ENCODE results near the gene LRMDA.

Gene LRMDA

DNA sequence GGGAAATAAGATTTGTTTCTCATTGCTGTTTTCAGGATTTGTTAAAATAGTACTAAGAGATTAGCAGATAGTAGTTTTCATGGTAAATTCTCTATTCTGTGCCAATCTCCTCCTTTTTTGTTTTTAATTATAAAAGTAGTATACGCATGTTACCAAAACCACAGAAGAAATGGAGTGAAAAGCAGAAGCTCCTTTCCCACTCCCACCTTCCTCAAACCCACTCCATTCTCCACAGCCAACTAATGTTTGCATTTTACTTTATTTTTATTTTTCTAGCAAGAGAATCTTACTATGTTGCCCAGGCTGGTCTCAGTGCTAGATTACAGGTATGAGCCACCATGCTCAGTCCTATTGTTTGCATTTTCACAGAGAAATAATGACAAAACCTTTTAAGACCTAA, 4.5 kb upstream of the LRMDA start:
- no peak overlapping the region for H3K27ac ChIP-seq (ENCODE audit: low read length)
- H3K27me3 ChIP-seq (ENCODE audit: insufficient read depth, low read length, poor library complexity), result peaks cover 5% of the 10 kb centered on the region
- no peaks in the 10 kb centered on the region for H3K36me3 ChIP-seq (ENCODE audit: insufficient read depth, low read length)
- H3K9me3 ChIP-seq (ENCODE audit: insufficient read depth, low read length, severe bottlenecking), result no peaks in the 10 kb centered on the region
- no peak overlapping the region for H3K4me2 ChIP-seq (ENCODE audit: insufficient read depth, low read length)
- no peaks in the 10 kb centered on the region for H4K20me1 ChIP-seq (ENCODE audit: insufficient read depth, low read length)
- no peak overlapping the region for H3K4me3 ChIP-seq (ENCODE audit: low read depth in 1 of 2, low read length in 2 of 2)
- no peak overlapping the region for H2AFZ ChIP-seq (ENCODE audit: low read depth, low read length)
- H3K79me2 ChIP-seq (ENCODE audit: insufficient read depth, low read length), result no peaks in the 10 kb centered on the region
- no peak overlapping the region for H3K9ac ChIP-seq (ENCODE audit: low read depth, low read length)
- DNase-seq, result no peak
- TF ChIP-seq EZH2 (IDR thresholded peaks at IDR 0.05; ENCODE audit: borderline replicate concordance, low read depth, low read length, severe bottlenecking), result no peak
- TF ChIP-seq CTCF (IDR thresholded peaks at IDR 0.05; ENCODE audit: borderline replicate concordance, extremely low read depth, low read length, poor library complexity, severe bottlenecking), result no peak
- H3K4me1 ChIP-seq (ENCODE audit: insufficient read depth, low read length), result no peaks in the 10 kb centered on the region
- no peak for ATAC-seq (ENCODE audit: insufficient read depth, low read depth)

DNA sequence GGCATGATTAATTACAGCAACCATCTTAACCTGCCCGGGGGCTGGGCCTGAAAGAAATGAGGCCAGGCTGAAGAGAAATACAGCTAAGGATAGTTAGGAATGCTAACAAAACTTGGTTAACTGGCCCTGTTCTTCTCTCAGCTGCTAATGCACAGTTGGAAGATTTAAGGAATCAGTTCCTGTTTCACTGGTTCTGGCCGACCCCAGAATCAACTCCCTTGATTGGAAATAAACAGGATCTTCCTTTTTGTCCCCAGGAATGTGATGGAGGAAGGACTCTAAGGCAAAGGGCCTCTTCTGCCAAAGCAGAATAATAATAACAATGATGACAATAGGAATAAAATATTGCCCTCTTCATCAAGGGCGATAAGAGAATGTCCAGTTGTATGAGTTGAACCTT, 3.5 kb upstream of the LRMDA start:
- ATAC-seq (ENCODE audit: insufficient read depth, low read depth) (no peak), DNase-seq (no peak)
- no peaks in the 10 kb centered on the region for H3K9me3 ChIP-seq (ENCODE audit: insufficient read depth, low read length, severe bottlenecking)
- H3K9ac ChIP-seq (ENCODE audit: low read depth, low read length), result no peak overlapping the region
- no peak overlapping the region for H2AFZ ChIP-seq (ENCODE audit: low read depth, low read length)
- H3K4me2 ChIP-seq (ENCODE audit: insufficient read depth, low read length), result no peak overlapping the region
- TF ChIP-seq CTCF (IDR thresholded peaks at IDR 0.05; ENCODE audit: borderline replicate concordance, extremely low read depth, low read length, poor library complexity, severe bottlenecking), result no peak
- no peak for TF ChIP-seq EZH2 (IDR thresholded peaks at IDR 0.05; ENCODE audit: borderline replicate concordance, low read depth, low read length, severe bottlenecking)
- no peak overlapping the region for H3K4me3 ChIP-seq (ENCODE audit: low read depth in 1 of 2, low read length in 2 of 2)
- no peaks in the 10 kb centered on the region for H4K20me1 ChIP-seq (ENCODE audit: insufficient read depth, low read length)
- H3K4me1 ChIP-seq (ENCODE audit: insufficient read depth, low read length), result no peaks in the 10 kb centered on the region
- H3K79me2 ChIP-seq (ENCODE audit: insufficient read depth, low read length), result no peaks in the 10 kb centered on the region
- H3K27ac ChIP-seq (ENCODE audit: low read length), result no peak overlapping the region
- H3K27me3 ChIP-seq (ENCODE audit: insufficient read depth, low read length, poor library complexity), result peaks cover 5% of the 10 kb centered on the region
- H3K36me3 ChIP-seq (ENCODE audit: insufficient read depth, low read length), result no peaks in the 10 kb centered on the region

GRCh38 chr10:75428434-75429158, 2.8 kb upstream of the LRMDA start:
- no peaks in the 10 kb centered on the region for H3K79me2 ChIP-seq (ENCODE audit: insufficient read depth, low read length)
- no peak overlapping the region for H3K4me2 ChIP-seq (ENCODE audit: insufficient read depth, low read length)
- no peaks in the 10 kb centered on the region for H4K20me1 ChIP-seq (ENCODE audit: insufficient read depth, low read length)
- TF ChIP-seq CTCF (IDR thresholded peaks at IDR 0.05; ENCODE audit: borderline replicate concordance, extremely low read depth, low read length, poor library complexity, severe bottlenecking) (no peak), EZH2 (IDR thresholded peaks at IDR 0.05; ENCODE audit: borderline replicate concordance, low read depth, low read length, severe bottlenecking) (no peak)
- H3K4me3 ChIP-seq (ENCODE audit: low read depth in 1 of 2, low read length in 2 of 2), result no peak overlapping the region
- peaks cover 5% of the 10 kb centered on the region for H3K27me3 ChIP-seq (ENCODE audit: insufficient read depth, low read length, poor library complexity)
- no peak overlapping the region for H3K27ac ChIP-seq (ENCODE audit: low read length)
- H2AFZ ChIP-seq (ENCODE audit: low read depth, low read length), result no peak overlapping the region
- H3K4me1 ChIP-seq (ENCODE audit: insufficient read depth, low read length), result no peaks in the 10 kb centered on the region
- H3K9ac ChIP-seq (ENCODE audit: low read depth, low read length), result no peak overlapping the region
- no peak for DNase-seq
- H3K9me3 ChIP-seq (ENCODE audit: insufficient read depth, low read length, severe bottlenecking), result no peaks in the 10 kb centered on the region
- ATAC-seq (ENCODE audit: insufficient read depth, low read depth), result no peak
- no peaks in the 10 kb centered on the region for H3K36me3 ChIP-seq (ENCODE audit: insufficient read depth, low read length)

Measured in DND-41 (cell line).